HEK293 (cell line): ENCODE data around the gene CDC42EP1.

ENCODE experiments used
- BCL11B ChIP-seq: fragments of 450-650 bp; formaldehyde crosslinking; IDR thresholded peaks from 2 replicates; pipeline ENCODE4 v1.5.1; 2016; ENCODE audit warnings: low read depth, missing biosample characterization, missing genetic modification characterization
- GLIS1 ChIP-seq: fragments of 450-650 bp; formaldehyde crosslinking; IDR thresholded peaks from 2 replicates; pipeline ENCODE4 v1.5.1; 2016; ENCODE audit warnings: missing biosample characterization, missing genetic modification characterization
- HOXC10 ChIP-seq: sonication (generic); formaldehyde crosslinking; IDR thresholded peaks from 2 replicates; pipeline ENCODE4 v1.8.1; 2023; ENCODE audit warnings: mild to moderate bottlenecking, missing genetic modification reagents
- IKZF3 ChIP-seq: fragments of 450-650 bp; IDR thresholded peaks from 2 replicates; pipeline ENCODE4 v1.5.0; 2018; ENCODE audit warnings: missing biosample characterization, mild to moderate bottlenecking, missing genetic modification characterization, moderate library complexity
- KLF1 ChIP-seq: fragments of 450-650 bp; formaldehyde crosslinking; IDR thresholded peaks from 2 replicates; pipeline ENCODE4 v1.5.1; 2016; ENCODE audit warnings: missing biosample characterization, missing genetic modification characterization
- KLF7 ChIP-seq: fragments of 450-650 bp; formaldehyde crosslinking; IDR thresholded peaks from 2 replicates; pipeline ENCODE4 v1.5.1; 2016; ENCODE audit warnings: missing biosample characterization, missing genetic modification characterization, borderline replicate concordance
- PRDM1 ChIP-seq: fragments of 450-650 bp; formaldehyde crosslinking; IDR thresholded peaks from 2 replicates; pipeline ENCODE4; 2016; ENCODE audit warnings: missing biosample characterization, missing genetic modification characterization
- PRDM10 ChIP-seq: fragments of 450-650 bp; formaldehyde crosslinking; IDR thresholded peaks from 2 replicates; pipeline ENCODE4 v1.5.1; 2016; ENCODE audit warnings: missing biosample characterization, missing genetic modification characterization
- REST ChIP-seq: fragments of 450-650 bp; formaldehyde crosslinking; IDR thresholded peaks from 2 replicates; pipeline ENCODE4 v1.5.1; 2016; ENCODE audit warnings: missing biosample characterization, missing genetic modification characterization
- ZBTB17 ChIP-seq: fragments of 450-650 bp; formaldehyde crosslinking; IDR thresholded peaks from 2 replicates; pipeline ENCODE4 v1.5.1; 2016; ENCODE audit warnings: missing biosample characterization, missing genetic modification characterization
- ZBTB20 ChIP-seq: fragments of 450-650 bp; formaldehyde crosslinking; IDR thresholded peaks from 2 replicates; pipeline ENCODE4 v1.5.1; 2016; ENCODE audit warnings: missing biosample characterization, missing genetic modification characterization
- ZBTB21 ChIP-seq: fragments of 450-650 bp; formaldehyde crosslinking; IDR thresholded peaks from 2 replicates; pipeline ENCODE4 v1.5.1; 2017; ENCODE audit warnings: missing biosample characterization, missing genetic modification characterization
- ZBTB26 ChIP-seq: fragments of 450-650 bp; formaldehyde crosslinking; optimal IDR thresholded peaks from 2 replicates; pipeline ENCODE3; 2016; ENCODE audit warnings: missing biosample characterization, mild to moderate bottlenecking, missing genetic modification characterization
- ZNF112 ChIP-seq: fragments of 450-650 bp; formaldehyde crosslinking; IDR thresholded peaks from 2 replicates; pipeline ENCODE4 v1.5.0; 2017; ENCODE audit warnings: missing biosample characterization, missing genetic modification characterization
- ZNF121 ChIP-seq: fragments of 450-650 bp; formaldehyde crosslinking; IDR thresholded peaks from 2 replicates; pipeline ENCODE4 v1.5.1; 2016; ENCODE audit warnings: missing biosample characterization, missing genetic modification characterization
- ZNF169 ChIP-seq: fragments of 450-650 bp; formaldehyde crosslinking; IDR thresholded peaks from 2 replicates; pipeline ENCODE4 v1.5.1; 2016; ENCODE audit warnings: missing biosample characterization, missing genetic modification characterization
- ZNF354C ChIP-seq: fragments of 450-650 bp; formaldehyde crosslinking; IDR thresholded peaks from 2 replicates; pipeline ENCODE4 v1.5.1; 2016; ENCODE audit warnings: missing biosample characterization, missing genetic modification characterization, low read depth, borderline replicate concordance
- ZNF433 ChIP-seq: fragments of 450-650 bp; formaldehyde crosslinking; IDR thresholded peaks from 2 replicates; pipeline ENCODE4 v1.5.1; 2016; ENCODE audit warnings: missing biosample characterization, missing genetic modification characterization, low read depth
- ZNF449 ChIP-seq: fragments of 450-650 bp; formaldehyde crosslinking; IDR thresholded peaks from 2 replicates; pipeline ENCODE4 v1.5.1; 2017; ENCODE audit warnings: missing biosample characterization, mild to moderate bottlenecking, missing genetic modification characterization, moderate library complexity
- ZNF514 ChIP-seq: fragments of 450-650 bp; formaldehyde crosslinking; IDR thresholded peaks from 2 replicates; pipeline ENCODE4 v1.5.1; 2016; ENCODE audit warnings: missing biosample characterization, missing genetic modification characterization
- ZNF529 ChIP-seq: fragments of 450-650 bp; formaldehyde crosslinking; IDR thresholded peaks from 2 replicates; pipeline ENCODE4 v1.5.1; 2017; ENCODE audit warnings: missing genetic modification characterization, missing biosample characterization; ENCODE audit not compliant: insufficient replicate concordance
- ZNF549 ChIP-seq: fragments of 450-650 bp; IDR thresholded peaks from 2 replicates; pipeline ENCODE4 v1.5.1; 2018; ENCODE audit warnings: missing biosample characterization, missing genetic modification characterization, mild to moderate bottlenecking, inconsistent platforms, moderate library complexity
- ZNF654 ChIP-seq: fragments of 450-650 bp; formaldehyde crosslinking; IDR thresholded peaks from 2 replicates; pipeline ENCODE4 v1.5.1; 2016; ENCODE audit warnings: low read depth, missing biosample characterization, missing genetic modification characterization
- ZNF692 ChIP-seq: fragments of 450-650 bp; formaldehyde crosslinking; IDR thresholded peaks from 2 replicates; pipeline ENCODE4 v1.5.1; 2016; ENCODE audit warnings: missing biosample characterization, missing genetic modification characterization
- ZNF830 ChIP-seq: fragments of 450-650 bp; IDR thresholded peaks from 2 replicates; pipeline ENCODE4 v1.5.0; 2018; ENCODE audit warnings: missing biosample characterization, missing genetic modification characterization, low read depth, mild to moderate bottlenecking, moderate library complexity
- TF ChIP-seq, protein P1 (sequence below): fragments of 450-650 bp; formaldehyde crosslinking; IDR thresholded peaks from 2 replicates; pipeline ENCODE4 v1.5.1; 2016; ENCODE audit warnings: missing biosample characterization, missing genetic modification characterization

CDC42EP1 gene

DNA sequence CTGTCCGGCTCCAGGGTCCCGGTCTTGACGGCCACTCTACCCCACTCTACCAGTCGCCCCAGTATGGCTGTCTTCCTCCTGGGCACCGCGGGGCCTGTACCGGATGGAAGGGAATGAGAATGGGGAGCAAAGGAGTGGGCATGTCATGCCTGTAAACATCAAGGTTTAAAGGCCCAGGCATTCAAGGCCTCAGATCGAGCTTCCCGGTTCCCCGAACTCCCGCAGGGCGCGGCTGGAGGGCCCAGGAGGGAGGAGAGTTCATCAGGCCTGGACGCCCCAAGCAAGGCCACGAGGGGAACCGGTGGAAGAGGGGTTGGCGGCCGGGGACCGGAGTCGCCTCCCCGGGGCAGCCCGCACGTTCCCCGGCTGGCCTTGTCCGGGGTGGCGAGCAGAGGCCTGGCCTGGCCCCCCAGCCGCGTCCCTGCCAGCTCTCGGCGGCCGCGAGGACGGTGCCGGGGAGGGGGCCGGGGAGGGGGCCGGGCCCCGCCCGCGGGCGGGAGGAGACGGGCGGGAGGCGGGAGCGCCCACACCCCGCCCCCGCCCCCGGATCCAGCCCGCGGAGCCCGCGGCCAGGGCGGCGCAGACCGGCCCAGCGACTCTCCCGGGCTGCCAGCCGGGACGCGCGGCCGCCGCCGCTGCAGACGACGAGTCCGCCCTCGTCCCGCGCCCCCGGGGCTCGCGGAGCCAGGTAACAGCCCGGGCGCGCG lies at the start of gene CDC42EP1 (continued):
- no peak for TF ChIP-seq REST
- TF ChIP-seq KLF7, result peak; percentile 47; the same call in 1 of the 2 replicates
- TF ChIP-seq ZNF354C, result no peak
- TF ChIP-seq BCL11B (tag by site-specific recombination), result peak; percentile 63; the same call in 1 of the 2 replicates
- TF ChIP-seq ZNF830, result no peak
- 0 out of 2 replicates have a peak, but pooled peaks have one; percentile 17 for TF ChIP-seq ZNF449 (tag by site-specific recombination)
- TF ChIP-seq IKZF3 (tag by site-specific recombination), result peak; percentile 66
- no peak for TF ChIP-seq HOXC10 (CRISPR knock-in tag)
- peak; percentile 88 for TF ChIP-seq GLIS1 (tag by site-specific recombination)
- TF ChIP-seq, protein P1, sequence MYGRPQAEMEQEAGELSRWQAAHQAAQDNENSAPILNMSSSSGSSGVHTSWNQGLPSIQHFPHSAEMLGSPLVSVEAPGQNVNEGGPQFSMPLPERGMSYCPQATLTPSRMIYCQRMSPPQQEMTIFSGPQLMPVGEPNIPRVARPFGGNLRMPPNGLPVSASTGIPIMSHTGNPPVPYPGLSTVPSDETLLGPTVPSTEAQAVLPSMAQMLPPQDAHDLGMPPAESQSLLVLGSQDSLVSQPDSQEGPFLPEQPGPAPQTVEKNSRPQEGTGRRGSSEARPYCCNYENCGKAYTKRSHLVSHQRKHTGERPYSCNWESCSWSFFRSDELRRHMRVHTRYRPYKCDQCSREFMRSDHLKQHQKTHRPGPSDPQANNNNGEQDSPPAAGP (tag by site-specific recombination), result peak; percentile 76
- 0 out of 2 replicates have a peak, but pooled peaks have one; percentile 16 for TF ChIP-seq PRDM10 (tag by site-specific recombination)
- TF ChIP-seq ZNF529 (tag by site-specific recombination), result no peak
- TF ChIP-seq ZNF433, result no peak
- no peak for TF ChIP-seq ZBTB26 (tag by site-specific recombination)
- peak; percentile 90 for TF ChIP-seq ZBTB20 (tag by site-specific recombination)
- no peak for TF ChIP-seq ZBTB21
- TF ChIP-seq ZNF112 (tag by site-specific recombination), result no peak
- TF ChIP-seq ZNF549, result no peak
- peak; percentile 60 for TF ChIP-seq KLF1 (tag by site-specific recombination)
- no peak for TF ChIP-seq ZNF654
- TF ChIP-seq ZNF169, result no peak
- TF ChIP-seq ZNF692 (tag by site-specific recombination), result peak; percentile 76; the same call in 1 of the 2 replicates
- TF ChIP-seq ZBTB17 (tag by site-specific recombination), result peak; percentile 73
- no peak for TF ChIP-seq PRDM1
- TF ChIP-seq ZNF121 (tag by site-specific recombination), result no peak
- no peak for TF ChIP-seq ZNF514
